Jurkat, Clone E6-1 (cell line): Measurements from ENCODE around the gene CAPN14.

Experiments
- DNase-seq: peaks from one replicate; pipeline ENCODE4 v3.0.0-alpha.2; 2011; ENCODE audit warnings: low read depth, low spot score
- H3K4me3 ChIP-seq: 2 replicates; pipeline ENCODE4 v1.5.1; 2011; ENCODE audit warnings: mild to moderate bottlenecking, low read length, control low read depth, moderate library complexity

Gene CAPN14

GRCh38 chr2:31230751-31231150 lies 13.4 kb upstream of the CAPN14 start:
- H3K4me3 ChIP-seq = no peak overlapping the region
- no peak for DNase-seq

- no peak overlapping the region for H3K4me3 ChIP-seq
- DNase-seq = no peak
Observed at GRCh38 chr2:31228717-31229116, 11.4 kb upstream of the CAPN14 start.

GRCh38 chr2:31227711-31228125 lies 10.4 kb upstream of the CAPN14 start:
- DNase-seq = no peak
- no peak overlapping the region for H3K4me3 ChIP-seq

- DNase-seq = no peak
- H3K4me3 ChIP-seq = no peak overlapping the region
Observed at GRCh38 chr2:31227110-31227509, 9.8 kb upstream of the CAPN14 start.

- H3K4me3 ChIP-seq = no peak overlapping the region
- DNase-seq = no peak
Observed at GRCh38 chr2:31226266-31226665, 9.0 kb upstream of the CAPN14 start.

GRCh38 chr2:31223749-31224148 lies 6.4 kb upstream of the CAPN14 start:
- no peak overlapping the region for H3K4me3 ChIP-seq
- DNase-seq = no peak

GRCh38 chr2:31223026-31223425 lies 5.7 kb upstream of the CAPN14 start:
- no peak for DNase-seq
- no peak overlapping the region for H3K4me3 ChIP-seq

GRCh38 chr2:31222071-31222470 lies 4.8 kb upstream of the CAPN14 start:
- DNase-seq = no peak
- H3K4me3 ChIP-seq = no peak overlapping the region

GRCh38 chr2:31221544-31221943 lies 4.2 kb upstream of the CAPN14 start:
- H3K4me3 ChIP-seq = no peak overlapping the region

GRCh38 chr2:31219131-31219969 lies 2.0 kb upstream of the CAPN14 start:
- no peak overlapping the region for H3K4me3 ChIP-seq
- DNase-seq = no peak

More at GRCh38 chr2:31221544-31221943, 4.2 kb upstream of the CAPN14 start:
- no peak for DNase-seq

- no peak for DNase-seq
Observed at GRCh38 chr2:31216734-31217133, 581 bp downstream of the CAPN14 start.

GRCh38 chr2:31214444-31214915 lies 2.8 kb downstream of the CAPN14 start:
- no peak overlapping the region for H3K4me3 ChIP-seq
- no peak for DNase-seq

More at GRCh38 chr2:31216734-31217133, 581 bp downstream of the CAPN14 start:
- H3K4me3 ChIP-seq = no peak overlapping the region

GRCh38 chr2:31213601-31214443 lies 3.5 kb downstream of the CAPN14 start:
- no peak overlapping the region for H3K4me3 ChIP-seq
- no peak for DNase-seq

GRCh38 chr2:31212659-31213600 lies 4.4 kb downstream of the CAPN14 start:
- no peak overlapping the region for H3K4me3 ChIP-seq
- no peak for DNase-seq

- no peak for DNase-seq
- no peak overlapping the region for H3K4me3 ChIP-seq
Observed at GRCh38 chr2:31208240-31208639, 9.1 kb downstream of the CAPN14 start.

- DNase-seq = no peak
- no peak overlapping the region for H3K4me3 ChIP-seq
Observed at GRCh38 chr2:31207790-31208189, 9.5 kb downstream of the CAPN14 start.

- DNase-seq = no peak
- H3K4me3 ChIP-seq = no peak overlapping the region
Observed at GRCh38 chr2:31205613-31206012, 11.7 kb downstream of the CAPN14 start.

GRCh38 chr2:31205186-31205585 lies 12.1 kb downstream of the CAPN14 start:
- H3K4me3 ChIP-seq = no peak overlapping the region

GRCh38 chr2:31204783-31205182 lies 12.5 kb downstream of the CAPN14 start:
- H3K4me3 ChIP-seq = no peak overlapping the region
- no peak for DNase-seq

More at GRCh38 chr2:31205186-31205585, 12.1 kb downstream of the CAPN14 start:
- DNase-seq = no peak
